HCT116 (cell line): ENCODE results near the gene PIGW.

Experiments used
- CTCF ChIP-seq, 3 experiments: fragments of 200-600 bp in 1 of 3; sonication (generic) in 1 of 3; IDR thresholded peaks in 2 of 3; conservative IDR thresholded peaks in 1 of 3; 2 replicates each; pipeline ENCODE4 v1.5.1; 2012 to 2017; ENCODE audit warnings: low read depth in 2 of 3, low read length in 2 of 3, antibody characterized with exemption in 1 of 3, borderline replicate concordance in 1 of 3, control low read depth in 1 of 3, mild to moderate bottlenecking in 1 of 3, mixed read lengths in 1 of 3, mixed run types in 1 of 3, moderate library complexity in 1 of 3; ENCODE audit not compliant: insufficient read depth in 1 of 3
- ZBTB33 ChIP-seq: IDR thresholded peaks from 2 replicates; pipeline ENCODE4 v1.6.1; 2011; ENCODE audit warnings: mild to moderate bottlenecking, low read length, moderate library complexity; ENCODE audit not compliant: insufficient replicate concordance; ENCODE audit errors: extremely low read depth

GRCh38 chr17:36578671-36579070, 43.9 kb downstream of the PIGW start:
- no peak for TF ChIP-seq CTCF (IDR thresholded peaks at IDR 0.05 in 2 of 3, conservative IDR thresholded peaks at IDR 0.05 in 1 of 3; ENCODE audit: borderline replicate concordance in 1 of 3, insufficient read depth in 1 of 3, low read depth in 2 of 3, low read length in 2 of 3)
- no peak for TF ChIP-seq ZBTB33
